Testis (tissue), 2 donors: ENCODE measurements around the gene SLFN12.

ENCODE experiments used
- CTCF ChIP-seq, 3 experiments: fragments of 450-650 bp in 2 of 3; fragments of 200-600 bp in 1 of 3; sonication (generic) in 1 of 3; IDR thresholded peaks; one replicate each; pipeline ENCODE4 v1.5.1; 2016 to 2019; ENCODE audit warnings: antibody characterized with exemption in 3 of 3, mild to moderate bottlenecking in 2 of 3, moderate library complexity in 1 of 3
- POLR2A ChIP-seq: fragments of 450-650 bp; IDR thresholded peaks from one replicate; pipeline ENCODE4 v1.6.1; 2017; ENCODE audit warnings: antibody characterized with exemption, mild to moderate bottlenecking, moderate library complexity

- no peak for TF ChIP-seq POLR2A
- TF ChIP-seq CTCF (IDR thresholded peaks at IDR 0.05), result no peak
Measured at GRCh38 chr17:35377068-35377467, 55.2 kb downstream of the SLFN12 start.
